DMS114 treated with DMSO at 0.1 percent for 48 hours (cell line): Measurements from ENCODE around the gene NPSR1.

Experiments used
- DNase-seq: peaks from one replicate; lab custom pipeline; 2025; ENCODE audit not compliant: unreplicated experiment; lab: John Stamatoyannopoulos, UW

NPSR1 gene

GRCh38 chr7:34720289-34720688 lies 62.3 kb downstream of the NPSR1 start:
- DNase-seq = no peak

GRCh38 chr7:34723338-34723737 lies 65.3 kb downstream of the NPSR1 start:
- DNase-seq = no peak

- DNase-seq = no peak
Measured at GRCh38 chr7:34723866-34724490, 66.0 kb downstream of the NPSR1 start.

GRCh38 chr7:34726221-34726620 lies 68.2 kb downstream of the NPSR1 start:
- no peak for DNase-seq

DNA sequence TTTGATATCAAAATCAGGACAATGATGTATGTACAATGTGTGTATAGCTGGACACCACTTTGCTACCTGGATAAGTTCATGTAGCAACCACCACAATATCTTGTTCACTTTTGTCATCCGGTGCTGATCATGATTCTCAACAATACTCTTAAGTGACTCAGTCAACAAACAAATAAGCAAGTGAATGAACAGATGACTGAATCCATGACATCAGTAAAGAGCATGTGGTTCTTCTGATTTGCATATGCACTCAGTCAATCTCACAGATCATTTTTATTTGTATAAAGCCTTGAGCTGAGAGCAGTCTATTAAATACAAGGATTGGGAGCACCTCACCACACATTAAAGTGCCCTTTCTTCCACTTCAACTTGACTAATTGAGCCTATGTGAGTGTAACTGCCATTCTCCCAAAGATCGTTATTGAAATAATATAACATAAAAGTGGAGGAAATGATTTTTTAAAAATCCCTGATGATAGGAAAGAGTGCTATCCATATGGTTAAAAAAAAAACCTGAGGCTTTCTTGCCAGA lies 69.5 kb downstream of the NPSR1 start:
- DNase-seq = no peak

- no peak for DNase-seq
Measured at GRCh38 chr7:34728156-34728555, 70.1 kb downstream of the NPSR1 start.

GRCh38 chr7:34734771-34735170 lies 76.8 kb downstream of the NPSR1 start:
- no peak for DNase-seq

- DNase-seq = no peak
Measured at GRCh38 chr7:34735526-34735925, 77.5 kb downstream of the NPSR1 start.

DNA sequence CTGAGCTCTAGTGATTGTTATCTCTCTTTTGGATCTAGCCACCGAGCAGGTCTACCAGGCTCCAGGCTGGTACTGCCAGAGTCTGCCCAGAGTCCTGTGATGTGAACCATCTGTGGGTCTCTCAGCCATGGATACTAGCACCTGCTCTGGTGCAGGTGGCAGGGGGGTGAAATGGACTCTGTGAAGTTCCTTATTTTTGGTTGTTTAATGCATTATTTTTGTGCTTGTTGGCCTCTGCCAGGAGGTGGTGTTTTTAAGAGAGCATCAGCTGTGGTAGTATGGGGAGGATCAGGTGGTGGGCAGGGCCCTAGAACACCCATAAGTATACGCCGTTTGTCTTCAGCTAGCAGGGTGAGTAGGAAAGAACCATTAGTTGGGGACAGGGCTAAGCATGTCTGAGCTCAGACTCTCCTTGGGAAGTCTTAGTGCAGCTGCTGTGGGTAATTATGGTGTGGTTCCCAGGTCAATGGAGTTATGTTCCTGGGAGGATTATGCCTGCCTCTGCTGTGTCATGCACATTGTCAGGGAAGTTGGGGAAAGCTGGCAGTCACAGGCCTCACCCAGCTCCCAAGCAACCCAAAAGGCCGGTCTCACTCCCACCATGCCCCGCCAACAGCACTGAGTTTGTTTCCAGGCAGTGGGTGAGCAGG lies 81.8 kb downstream of the NPSR1 start:
- DNase-seq = no peak

GRCh38 chr7:34740840-34741239 lies 82.8 kb downstream of the NPSR1 start:
- DNase-seq = no peak

- no peak for DNase-seq
Measured at GRCh38 chr7:34747176-34747781, 89.3 kb downstream of the NPSR1 start.

DNA sequence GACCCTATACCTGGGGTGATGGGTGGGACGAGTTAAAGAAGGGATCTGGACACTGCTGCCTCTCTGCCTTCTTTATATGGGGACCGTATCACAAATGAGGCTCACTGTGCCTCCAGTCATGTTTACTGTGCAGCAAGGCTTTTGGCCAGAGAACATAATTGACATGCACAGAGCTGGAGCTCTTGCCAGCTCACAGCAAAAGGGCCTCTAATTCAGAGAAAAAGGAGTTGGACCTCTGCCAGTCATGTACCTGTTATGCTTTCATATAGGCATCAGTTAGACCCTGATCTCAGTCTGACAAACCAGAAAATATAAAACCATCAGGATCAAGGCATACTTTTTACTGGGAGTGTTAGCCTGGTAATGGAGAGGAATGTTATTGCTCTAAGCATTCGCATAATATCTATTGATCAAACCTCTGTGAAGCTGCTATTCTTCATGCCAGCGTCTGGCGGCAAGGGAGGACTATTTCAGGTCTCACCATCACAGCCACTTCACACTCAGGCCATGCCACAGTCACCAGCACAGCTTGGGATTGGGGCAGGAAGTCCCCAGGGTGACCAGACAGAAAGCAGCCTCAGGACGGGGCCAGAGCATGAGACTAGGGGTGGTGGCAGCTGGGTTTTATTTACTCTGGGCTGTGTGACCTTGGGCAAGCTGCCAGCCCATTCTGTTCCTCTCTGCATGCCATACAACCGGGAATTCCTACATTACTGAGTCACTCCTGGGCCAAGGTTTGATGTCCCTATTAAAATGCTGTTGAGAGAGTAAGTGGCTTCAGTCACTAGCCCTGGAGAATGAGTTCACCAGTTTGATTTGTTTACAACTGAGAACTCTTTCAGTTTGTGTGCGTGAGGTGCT lies 90.1 kb downstream of the NPSR1 start:
- DNase-seq = no peak

DNA sequence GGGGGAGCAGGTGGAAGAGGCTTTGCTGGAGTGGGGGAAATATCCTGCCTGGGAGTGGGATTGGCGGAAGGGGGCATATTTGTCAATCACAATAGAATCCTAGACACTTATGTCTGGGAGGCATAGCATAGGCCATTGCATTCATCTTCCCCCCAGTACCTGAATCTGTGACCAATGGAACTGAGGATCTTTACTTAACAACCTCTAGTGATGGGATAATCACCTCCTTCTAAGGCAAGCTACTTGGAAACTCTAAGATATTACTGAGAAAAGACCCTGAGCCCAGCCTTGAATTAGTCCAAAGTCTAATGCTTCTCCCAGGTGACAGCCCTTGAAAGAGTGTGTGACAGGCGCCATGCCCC lies 90.7 kb downstream of the NPSR1 start:
- DNase-seq = no peak

GRCh38 chr7:34749446-34749845 lies 91.4 kb downstream of the NPSR1 start:
- no peak for DNase-seq

DNA sequence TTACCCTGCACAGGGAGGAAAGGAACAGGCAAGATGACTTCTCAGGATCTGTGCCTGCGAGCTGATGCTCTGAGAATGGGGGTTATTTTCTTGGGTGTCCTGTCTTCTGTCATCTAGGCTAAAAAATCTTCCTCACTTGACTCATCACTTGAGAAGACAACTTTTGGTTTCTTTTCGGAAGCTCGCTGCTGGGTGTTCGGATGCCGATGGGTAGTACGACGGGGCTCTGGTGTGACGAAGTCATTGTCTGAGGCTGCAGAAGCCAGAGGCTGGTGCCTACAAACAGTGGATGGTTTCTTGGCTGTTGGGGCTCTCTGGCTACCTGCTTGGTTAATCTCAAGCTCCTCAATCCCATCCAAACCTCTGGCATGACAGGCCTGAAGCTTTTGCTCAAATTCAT lies 92.2 kb downstream of the NPSR1 start:
- DNase-seq = no peak

GRCh38 chr7:34750636-34751035 lies 92.6 kb downstream of the NPSR1 start:
- no peak for DNase-seq

GRCh38 chr7:34751725-34752643 lies 94.0 kb downstream of the NPSR1 start:
- no peak for DNase-seq

DNA sequence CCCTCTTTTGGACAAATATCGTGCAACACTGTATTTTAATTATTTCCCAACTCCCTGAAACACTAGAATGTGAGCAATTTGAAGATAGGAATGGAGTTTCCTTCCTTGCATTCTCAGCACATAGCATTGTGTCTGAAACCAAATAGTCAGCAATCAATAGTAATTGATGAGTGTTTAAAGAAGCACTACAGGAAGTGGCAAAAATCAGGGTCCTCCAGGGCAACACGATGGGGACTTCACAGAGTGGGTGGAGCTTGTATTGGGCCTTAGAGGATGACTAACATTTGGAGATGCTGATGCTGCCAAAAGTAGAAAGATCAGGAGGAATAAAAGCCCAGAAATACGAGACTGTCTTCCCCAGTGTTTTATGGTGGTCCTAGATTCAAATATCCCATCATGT lies 94.9 kb downstream of the NPSR1 start:
- no peak for DNase-seq

- no peak for DNase-seq
Measured at GRCh38 chr7:34755008-34755407, 97.0 kb downstream of the NPSR1 start.

- no peak for DNase-seq
Measured at GRCh38 chr7:34756025-34756437, 98.0 kb downstream of the NPSR1 start.
